Measurements from ENCODE around the gene LY6G6F. TPM values are rescaled to one million over a fixed set of nuclear protein-coding genes. Genes with fewer than 3 reads are reported as not detected.

Gene LY6G6F
- total and polyA plus RNA-seq, 10 of the 15 experiments (the other 5 are each of a cell fraction or from before 2014, with no cell fraction given): not detected

GRCh38 chr6:31690231-31691077 is 16.2 kb upstream of the LY6G6F start:
- Histone ChIP-seq H3K79me2 (ENCODE audit: control insufficient read depth, insufficient read depth, low read length) (no peaks in the 10 kb centered on the region), H3K9ac (ENCODE audit: control insufficient read depth, insufficient read depth, low read length) (no peak overlapping the region), H3K4me3 (no peak overlapping the region), H3K9me3 (replicated peaks; ENCODE audit: control insufficient read depth, insufficient read depth, low read length) (no peaks in the 10 kb centered on the region), H3K27me3 (replicated peaks in 1 of 2; ENCODE audit: control insufficient read depth in 2 of 2, insufficient read depth in 2 of 2, low read length in 1 of 2) (no peaks in the 10 kb centered on the region), H3K4me2 (ENCODE audit: control insufficient read depth, insufficient read depth) (no peak overlapping the region), H3K27ac (ENCODE audit: control insufficient read depth, insufficient read depth) (no peak overlapping the region), H3K36me3 (ENCODE audit: control insufficient read depth in 2 of 2, insufficient read depth in 2 of 2, low read length in 1 of 2) (peaks cover 15 to 41% of the 10 kb centered on the region in 2 experiments), H3K4me1 (ENCODE audit: control insufficient read depth, insufficient read depth, low read length) (no peaks in the 10 kb centered on the region), H2AFZ (ENCODE audit: control insufficient read depth, low read depth, low read length) (no peak overlapping the region), H4K20me1 (ENCODE audit: control insufficient read depth, insufficient read depth) (no peaks in the 10 kb centered on the region)
- POLR2A ChIA-PET: interaction anchor here (0.5 to 0.8 kb wide), 3 partner anchors 28 to 140 kb away, joined by 3 to 7 read pairs (median 3); no protein-coding TSS in a partner anchor
- in situ Hi-C loops (cut with MboI) (no loop called here), intact Hi-C loops (cut with micrococcal nuclease; ENCODE audit: unreplicated experiment) (no loop called here)
- no peak for ATAC-seq
- FAIRE-seq: no peak
- BruUV-seq (replicated peaks): no TSS peak
- RAD21 ChIA-PET (ENCODE audit: unreplicated experiment): interaction anchor here (1.1 kb wide), 1 partner anchor 68 kb away, joined by 3 read pairs; no protein-coding TSS in a partner anchor
- no peak for DNase-seq (ENCODE audit: low read depth, low spot score)
- CTCF ChIA-PET: interaction anchor here (0.7 to 2.3 kb wide), 3 partner anchors 15 to 139 kb away, joined by 4 to 7 read pairs (median 5); no protein-coding TSS in a partner anchor
- whole genome bisulfite sequencing (ENCODE audit: insufficient coverage, insufficient replicate concordance, low lambda C conversion rate, missing lambda C conversion rate): 76% methylated on average over 10 of the region's 10 CpGs
- SMC1A ChIA-PET (ENCODE audit: uncharacterized antibody, unreplicated experiment): interaction anchor here (0.7 to 0.8 kb wide), 3 partner anchors 11 to 173 kb away, joined by 3 to 4 read pairs (median 3); no protein-coding TSS in a partner anchor
- TF ChIP-seq SRF (IDR thresholded peaks at IDR 0.05; ENCODE audit: low read depth in 2 of 2, low read length in 2 of 2) (no peak), MYC (IDR thresholded peaks at IDR 0.05; ENCODE audit: insufficient read depth, insufficient read length, insufficient replicate concordance, low read length, severe bottlenecking) (no peak), CHD4 (IDR thresholded peaks at IDR 0.05) (no peak), EZH2 (IDR thresholded peaks at IDR 0.05; ENCODE audit: borderline replicate concordance, control insufficient read depth, low read depth, low read length) (no peak), GABPA (IDR thresholded peaks at IDR 0.05; ENCODE audit: low read depth) (no peak), SKIL (IDR thresholded peaks at IDR 0.05; ENCODE audit: low read depth, poor library complexity, severe bottlenecking) (no peak), NBN (IDR thresholded peaks at IDR 0.05) (no peak), BMI1 (IDR thresholded peaks at IDR 0.05; ENCODE audit: borderline replicate concordance) (no peak), HDGF (IDR thresholded peaks at IDR 0.05) (no peak), CEBPB (IDR thresholded peaks at IDR 0.05; ENCODE audit: borderline replicate concordance in 1 of 2, low read depth in 2 of 2, low read length in 2 of 2) (no peak), SMAD5 (IDR thresholded peaks at IDR 0.05; ENCODE audit: low read depth) (no peak), MEF2B (IDR thresholded peaks at IDR 0.05; ENCODE audit: partially characterized antibody, poor library complexity, severe bottlenecking) (no peak), FOXK2 (IDR thresholded peaks at IDR 0.05) (no peak), IRF3 (IDR thresholded peaks at IDR 0.05) (no peak), POLR2A (IDR thresholded peaks at IDR 0.05; ENCODE audit: low read depth, low read length) (no peak; the same call in 1 of the 2 replicates), SMC3 (IDR thresholded peaks at IDR 0.05; ENCODE audit: borderline replicate concordance, low read length) (no peak)
- TF ChIP-seq, protein P1, sequence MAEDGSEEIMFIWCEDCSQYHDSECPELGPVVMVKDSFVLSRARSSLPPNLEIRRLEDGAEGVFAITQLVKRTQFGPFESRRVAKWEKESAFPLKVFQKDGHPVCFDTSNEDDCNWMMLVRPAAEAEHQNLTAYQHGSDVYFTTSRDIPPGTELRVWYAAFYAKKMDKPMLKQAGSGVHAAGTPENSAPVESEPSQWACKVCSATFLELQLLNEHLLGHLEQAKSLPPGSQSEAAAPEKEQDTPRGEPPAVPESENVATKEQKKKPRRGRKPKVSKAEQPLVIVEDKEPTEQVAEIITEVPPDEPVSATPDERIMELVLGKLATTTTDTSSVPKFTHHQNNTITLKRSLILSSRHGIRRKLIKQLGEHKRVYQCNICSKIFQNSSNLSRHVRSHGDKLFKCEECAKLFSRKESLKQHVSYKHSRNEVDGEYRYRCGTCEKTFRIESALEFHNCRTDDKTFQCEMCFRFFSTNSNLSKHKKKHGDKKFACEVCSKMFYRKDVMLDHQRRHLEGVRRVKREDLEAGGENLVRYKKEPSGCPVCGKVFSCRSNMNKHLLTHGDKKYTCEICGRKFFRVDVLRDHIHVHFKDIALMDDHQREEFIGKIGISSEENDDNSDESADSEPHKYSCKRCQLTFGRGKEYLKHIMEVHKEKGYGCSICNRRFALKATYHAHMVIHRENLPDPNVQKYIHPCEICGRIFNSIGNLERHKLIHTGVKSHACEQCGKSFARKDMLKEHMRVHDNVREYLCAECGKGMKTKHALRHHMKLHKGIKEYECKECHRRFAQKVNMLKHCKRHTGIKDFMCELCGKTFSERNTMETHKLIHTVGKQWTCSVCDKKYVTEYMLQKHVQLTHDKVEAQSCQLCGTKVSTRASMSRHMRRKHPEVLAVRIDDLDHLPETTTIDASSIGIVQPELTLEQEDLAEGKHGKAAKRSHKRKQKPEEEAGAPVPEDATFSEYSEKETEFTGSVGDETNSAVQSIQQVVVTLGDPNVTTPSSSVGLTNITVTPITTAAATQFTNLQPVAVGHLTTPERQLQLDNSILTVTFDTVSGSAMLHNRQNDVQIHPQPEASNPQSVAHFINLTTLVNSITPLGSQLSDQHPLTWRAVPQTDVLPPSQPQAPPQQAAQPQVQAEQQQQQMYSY (CRISPR knock-in tag; IDR thresholded peaks at IDR 0.05): no peak

Data from GM12878 (cell line).